GM19193 (cell line): Measurements from ENCODE around the gene HOXB3.

Experiments used
- POLR2A ChIP-seq: IDR thresholded peaks from 4 replicates; pipeline ENCODE4 v1.6.1; 2011; ENCODE audit not compliant: insufficient read depth, insufficient read length; ENCODE audit errors: extremely low read depth

The HOXB3 gene

GRCh38 chr17:48517478-48517877 lies 72.6 kb downstream of the HOXB3 start:
- no peak for TF ChIP-seq POLR2A

DNA sequence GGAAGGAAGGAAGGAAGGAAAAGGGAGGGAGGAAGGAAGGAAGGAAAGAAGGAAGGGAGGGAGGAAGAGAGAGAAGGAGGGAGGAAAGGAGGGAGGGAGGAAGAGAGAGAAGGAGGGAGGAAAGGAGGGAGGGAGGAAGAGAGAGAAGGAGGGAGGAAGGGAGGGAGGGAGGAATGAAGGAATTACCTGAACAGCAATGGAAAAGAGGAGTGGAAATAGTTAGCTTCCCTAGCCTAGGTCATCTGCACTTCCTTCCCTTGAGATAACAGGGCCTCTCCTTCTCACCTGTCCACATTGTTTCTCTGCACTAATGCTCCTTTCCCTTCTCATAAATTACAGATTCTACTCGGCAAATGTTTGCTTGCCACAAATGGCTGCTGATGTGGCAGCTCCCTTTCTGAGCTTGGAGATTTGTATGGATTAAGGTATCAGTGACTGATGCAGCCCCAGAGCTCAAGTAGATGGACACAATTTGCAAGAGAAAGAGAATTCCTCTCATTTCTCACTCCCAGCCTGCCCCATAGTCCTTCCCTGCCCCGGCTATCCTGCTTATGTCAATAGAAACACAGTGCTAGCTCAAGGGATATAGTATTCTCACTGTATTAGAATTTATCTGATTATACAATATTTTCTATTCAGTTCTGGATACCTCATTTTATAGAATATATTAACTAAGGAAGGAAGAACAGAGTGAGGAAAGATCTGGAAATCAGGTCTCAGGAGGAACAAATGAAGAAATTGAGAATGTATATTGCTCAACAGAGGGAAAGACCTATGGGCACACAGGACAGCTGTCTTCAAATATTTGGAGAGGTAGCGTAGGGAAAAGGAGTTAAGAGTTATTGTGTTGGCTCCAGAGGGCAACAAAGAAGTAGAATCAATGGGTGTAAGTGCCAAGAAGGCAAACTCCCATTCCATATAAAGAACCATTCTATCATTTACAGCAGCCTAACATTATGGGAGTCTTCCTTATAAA lies 73.8 kb downstream of the HOXB3 start:
- no peak for TF ChIP-seq POLR2A

DNA sequence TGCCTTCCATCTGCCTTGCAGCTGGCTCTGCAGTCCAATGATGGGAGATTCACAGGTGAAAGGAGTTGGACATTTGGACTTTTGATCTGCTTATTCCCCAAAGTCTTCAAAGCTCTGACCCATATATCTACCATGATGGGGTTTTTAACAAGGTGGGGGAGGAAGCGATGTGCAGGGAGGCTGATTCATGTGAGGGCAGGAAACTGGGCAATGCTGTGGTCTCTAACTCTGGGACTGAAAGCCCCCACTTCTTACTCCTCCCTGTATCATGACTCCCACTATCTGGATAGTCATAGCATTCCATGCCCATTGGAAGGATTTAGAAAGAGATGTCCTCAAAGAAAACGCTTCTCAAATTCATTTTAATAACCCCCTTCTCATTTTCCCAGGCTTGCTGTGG lies 75.6 kb downstream of the HOXB3 start:
- no peak for TF ChIP-seq POLR2A

DNA sequence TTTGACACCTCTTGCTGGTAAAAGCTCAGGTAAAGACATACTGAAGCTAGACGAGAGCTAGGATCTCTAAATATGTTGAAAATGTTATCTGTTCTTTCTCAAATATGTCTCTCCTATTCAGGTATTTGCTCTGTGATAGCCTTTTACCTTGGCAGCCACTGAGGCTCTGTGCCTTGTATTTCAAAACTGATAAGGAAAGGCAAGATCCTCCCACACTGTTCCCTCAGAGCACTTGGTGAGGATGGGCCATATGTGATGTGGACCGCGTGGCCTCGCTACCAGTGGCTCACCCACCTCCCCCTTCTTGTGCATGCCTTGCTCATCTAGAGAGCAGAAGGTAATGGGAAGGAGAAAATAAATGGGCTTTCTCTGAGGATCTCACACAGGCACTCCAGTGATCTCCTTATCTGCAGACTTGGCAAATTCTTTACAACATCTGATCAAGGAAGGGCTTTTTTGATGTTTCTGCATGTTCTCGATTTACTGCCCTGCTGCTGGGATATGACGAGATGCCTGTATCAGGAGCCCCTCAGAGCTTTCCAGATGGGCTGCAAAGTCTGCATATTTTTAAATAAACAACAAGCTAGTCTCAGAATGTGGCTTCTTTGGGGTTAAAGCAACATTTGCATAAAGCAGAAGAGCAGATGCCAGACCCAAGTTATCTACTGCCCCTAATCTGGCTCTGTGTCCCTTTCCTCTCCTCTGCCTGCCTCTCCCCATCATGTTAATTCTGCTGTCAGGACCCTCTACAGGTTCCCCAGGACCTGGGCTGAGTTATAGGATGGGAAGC lies 76.2 kb downstream of the HOXB3 start:
- no peak for TF ChIP-seq POLR2A

GRCh38 chr17:48513097-48513496 lies 76.9 kb downstream of the HOXB3 start:
- no peak for TF ChIP-seq POLR2A

DNA sequence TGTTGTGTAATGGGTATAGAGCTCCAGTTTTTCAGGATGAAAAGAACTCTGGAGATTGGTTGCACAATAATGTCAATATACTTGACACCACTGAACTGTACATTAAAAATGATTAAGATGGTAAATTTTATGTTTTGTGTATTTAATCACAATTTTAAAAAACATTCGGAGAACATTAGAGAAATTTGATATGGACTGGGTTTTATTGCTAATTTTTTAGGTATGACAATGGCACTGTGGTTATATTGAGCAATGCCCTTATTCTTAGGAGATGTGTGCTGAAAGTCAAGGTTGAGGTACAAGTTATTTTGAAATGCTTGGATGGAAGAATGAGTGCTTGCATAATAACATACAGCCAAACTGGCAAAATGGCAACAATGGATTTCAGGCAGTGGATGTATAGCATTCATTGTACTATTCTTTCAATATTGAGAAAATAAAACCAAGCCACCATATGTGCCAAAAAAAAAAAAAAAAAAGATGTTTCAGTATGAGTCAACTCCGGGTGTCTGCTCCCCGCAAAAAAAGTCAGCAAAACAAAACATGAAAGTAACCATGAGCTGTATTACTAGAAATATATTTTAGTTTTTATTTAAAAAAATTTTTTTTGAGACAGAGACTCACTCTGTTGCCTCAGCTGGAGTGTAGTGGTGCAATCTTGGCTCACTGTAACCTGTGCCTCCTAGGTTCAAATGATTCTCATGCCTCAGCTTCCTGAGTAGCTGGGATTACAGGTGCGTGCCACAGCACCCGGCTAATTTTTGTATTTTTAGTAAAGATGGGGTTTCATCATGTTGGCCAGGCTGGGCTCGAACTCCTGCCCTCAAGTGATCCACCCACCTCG lies 79.1 kb downstream of the HOXB3 start:
- no peak for TF ChIP-seq POLR2A

DNA sequence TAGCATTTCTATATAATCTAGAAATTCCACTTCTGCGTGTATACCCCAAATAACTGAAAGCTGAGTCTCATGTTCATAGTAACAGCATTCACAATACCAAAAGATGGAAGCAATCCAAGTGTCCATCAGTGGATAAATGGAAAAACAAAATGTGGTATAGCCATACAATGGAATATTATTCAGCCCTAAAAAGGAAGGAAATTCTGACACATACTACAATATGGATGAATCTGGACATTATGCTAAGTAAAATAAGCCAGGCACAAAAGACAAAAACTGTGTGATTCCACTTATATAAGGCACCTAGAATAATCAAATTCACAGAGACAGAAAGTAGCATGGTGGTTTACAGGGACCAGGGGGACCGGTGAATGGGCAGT lies 79.7 kb downstream of the HOXB3 start:
- no peak for TF ChIP-seq POLR2A

DNA sequence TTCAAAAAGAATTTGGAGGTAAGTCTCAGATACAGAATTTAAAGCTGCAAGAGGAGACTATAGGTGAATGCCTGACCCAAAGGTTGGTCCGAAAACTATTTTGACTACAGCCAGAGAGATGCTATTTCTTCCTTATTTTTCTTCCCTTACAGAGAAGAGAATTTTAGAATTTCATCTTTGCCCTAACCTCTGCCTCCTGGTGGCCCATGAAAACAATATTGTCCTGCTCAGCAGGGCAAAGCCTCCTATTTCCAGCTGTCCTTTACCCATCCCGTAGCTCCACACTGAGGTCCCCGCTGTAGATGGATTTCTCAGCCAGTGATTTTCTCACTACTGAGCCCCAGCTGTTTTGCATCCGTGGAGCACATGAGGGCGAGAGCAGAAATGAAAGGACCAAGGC lies 83.8 kb downstream of the HOXB3 start:
- no peak for TF ChIP-seq POLR2A

DNA sequence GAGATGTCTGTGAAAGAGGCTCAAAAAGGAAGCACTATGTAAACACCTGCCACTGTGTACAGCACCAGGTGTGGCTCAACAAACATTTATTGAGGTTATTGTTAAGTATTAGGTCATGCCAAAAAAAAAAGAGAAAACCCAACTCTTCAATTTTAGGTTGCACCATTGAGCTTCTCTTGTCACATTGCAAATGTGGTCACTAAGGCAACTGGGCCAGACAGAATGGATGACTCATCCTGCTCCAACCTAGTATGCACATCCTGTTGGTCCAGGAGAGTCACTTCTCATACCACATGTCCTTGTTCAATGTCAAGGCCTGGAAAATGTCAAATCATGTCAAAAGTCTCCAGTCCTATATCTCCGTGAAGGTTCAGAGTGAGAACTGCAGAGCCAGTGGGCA lies 84.3 kb downstream of the HOXB3 start:
- no peak for TF ChIP-seq POLR2A

DNA sequence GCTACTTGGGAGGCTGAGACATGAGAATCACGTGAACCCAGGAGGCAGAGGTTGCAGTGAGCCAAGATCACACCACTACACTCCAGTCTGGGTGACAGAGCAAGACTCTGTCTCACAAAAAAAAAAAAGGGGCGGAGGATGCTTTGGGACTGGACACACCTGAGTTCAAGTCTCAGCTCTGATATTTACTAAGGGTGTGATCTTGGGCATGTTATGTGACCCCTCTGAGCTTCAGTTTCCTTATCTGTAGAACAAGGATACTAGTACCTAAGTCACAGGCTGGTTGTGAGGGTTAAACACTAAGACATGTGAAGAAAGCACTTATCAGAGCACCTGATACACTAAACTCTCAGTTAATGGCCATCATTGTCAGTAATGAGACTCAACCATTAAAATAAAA lies 85.1 kb downstream of the HOXB3 start:
- no peak for TF ChIP-seq POLR2A

DNA sequence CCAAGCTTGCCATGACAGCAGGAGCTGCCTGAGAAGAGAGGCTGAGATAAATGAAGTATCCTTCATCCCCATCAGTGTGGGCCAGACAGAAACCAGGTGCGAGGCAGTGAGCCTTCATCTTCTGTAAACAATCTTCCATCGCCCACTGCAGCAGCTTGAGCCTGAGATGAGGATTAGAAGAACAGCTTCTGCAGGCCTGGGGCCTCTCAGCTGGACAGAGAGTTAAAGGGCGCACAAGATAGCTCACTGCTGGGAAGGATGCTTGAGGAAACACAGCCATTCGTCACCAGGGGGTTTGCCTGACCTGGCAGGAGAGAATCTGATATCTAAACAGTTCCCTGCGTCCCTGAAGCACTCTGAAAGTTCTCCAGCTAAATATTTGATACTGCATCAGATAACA lies 86.3 kb downstream of the HOXB3 start:
- no peak for TF ChIP-seq POLR2A

DNA sequence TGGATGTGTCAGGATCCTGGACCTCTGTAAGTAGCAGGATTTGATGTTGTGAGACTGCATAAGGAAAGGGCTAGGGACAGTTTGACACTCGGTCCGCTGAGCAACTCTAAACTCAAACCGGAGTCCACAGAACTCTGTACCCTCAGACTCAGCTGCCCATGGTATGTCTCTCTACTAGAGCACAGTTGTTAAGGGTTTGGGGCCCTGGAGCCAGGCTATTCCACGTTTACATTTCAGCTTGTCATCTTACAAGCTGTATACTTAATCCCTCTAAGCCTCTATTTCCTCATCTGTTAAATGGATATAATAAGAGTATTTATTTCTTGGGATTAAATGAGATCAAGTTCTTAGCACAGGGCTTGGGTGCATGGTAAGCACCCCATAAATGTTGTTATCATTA lies 87.1 kb downstream of the HOXB3 start:
- no peak for TF ChIP-seq POLR2A

- TF ChIP-seq POLR2A = no peak
Measured at GRCh38 chr17:48502312-48502711, 87.7 kb downstream of the HOXB3 start.

DNA sequence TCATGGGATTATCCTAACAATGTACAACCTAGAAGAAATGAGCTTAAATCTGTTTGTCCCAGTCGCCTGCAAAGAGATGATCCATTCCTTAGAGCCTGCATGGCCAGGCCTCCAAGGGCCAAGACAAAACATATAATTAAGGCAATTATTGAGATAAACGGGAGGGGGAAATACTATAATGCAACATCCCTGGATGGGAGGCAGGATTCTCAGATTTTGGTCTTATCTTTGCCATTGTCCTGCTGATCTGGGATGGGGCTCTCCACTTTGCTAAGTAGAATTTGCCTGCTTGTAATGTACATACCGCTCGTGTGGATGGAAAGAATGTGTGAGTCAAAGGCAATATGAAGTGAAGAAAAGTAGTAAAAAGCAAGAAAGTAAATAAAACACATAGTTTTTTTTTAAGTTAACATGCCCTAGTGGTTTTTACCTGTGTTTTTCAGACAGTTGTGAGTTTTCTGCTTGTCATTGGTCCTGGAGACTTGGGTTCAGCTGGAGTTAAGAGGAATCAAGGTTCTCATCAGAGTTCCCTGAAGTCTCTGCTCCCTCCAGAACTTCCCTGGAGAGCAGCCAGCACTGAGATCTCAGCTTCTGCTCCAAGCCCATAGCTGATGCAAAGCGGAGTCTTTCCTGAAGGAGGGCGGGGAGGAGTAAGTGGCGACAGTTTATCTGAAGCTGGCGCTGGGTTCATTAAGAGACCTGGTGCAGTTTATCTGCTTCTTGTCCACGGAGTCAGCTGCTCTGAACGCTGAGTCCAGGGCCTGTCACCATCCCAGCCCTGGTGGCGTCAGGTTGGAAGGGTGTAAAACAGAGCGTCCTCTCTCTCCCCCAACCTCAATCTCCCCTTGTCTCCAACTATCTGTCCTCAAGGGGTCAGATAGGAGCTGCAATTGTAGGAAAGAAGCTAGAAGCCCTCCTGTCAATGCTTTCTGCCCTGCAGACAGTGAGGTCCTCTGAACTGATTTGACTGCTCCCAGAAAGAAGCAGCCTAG lies 89.3 kb downstream of the HOXB3 start:
- TF ChIP-seq POLR2A = no peak
